HepG2 (cell line): ENCODE results near the gene SDK2. TPM values are rescaled to one million over a fixed set of nuclear protein-coding genes. Genes with fewer than 3 reads are reported as not detected.
A peak's percentile ranks its signal among the peaks of the same experiment; 100 is the strongest.

Source experiments
- ATAC-seq: fragments of 200-7000 bp; cut with Tn5 transposase; 3 replicates; pipeline ENCODE4 v1.9.1; 2020; ENCODE audit warnings: mild to moderate bottlenecking, moderate library complexity
- BruUV-seq: library from RNA; stranded (reverse); fragments of 400-500 nt; replicated peaks from 2 replicates; lab custom pipeline; 2021; lab: Mats Ljungman, UMichigan
- CTCF ChIA-PET: fragments of 300-600 bp; formaldehyde crosslinking; extraction: SDS; loops from one replicate; lab custom pipeline; 2021; ENCODE audit warnings: low total read pairs, inconsistent platforms, low intra/inter-chr PET ratio; lab: Yijun Ruan, JAX
- POLR2A ChIA-PET: fragments of 350-600 bp; sonication (Branson Sonifier 250); formaldehyde crosslinking; loops from one replicate; lab custom pipeline; 2020; ENCODE audit warnings: antibody characterized with exemption, inconsistent platforms; lab: Yijun Ruan, JAX
- DNase-seq: peaks from one replicate; pipeline ENCODE4 v3.0.0-alpha.2; 2015; ENCODE audit warnings: low spot score
- FAIRE-seq: peaks from 3 replicates; lab custom pipeline; 2011; peaks lifted over from hg19 to GRCh38; lab: Jason Lieb, UNC
- H2AFZ ChIP-seq: one replicate; pipeline ENCODE4 v1.6.1; 2011; ENCODE audit warnings: low read length, inconsistent platforms
- H3K27ac ChIP-seq: fragments of 300-600 bp; 3 replicates; pipeline ENCODE4 v1.8.0; 2011; ENCODE audit warnings: mixed run types, mild to moderate bottlenecking, mixed read lengths, low read length, inconsistent platforms; ENCODE audit not compliant: insufficient read depth; ENCODE audit errors: extremely low read length
- H3K27me3 ChIP-seq, 2 experiments: fragments of 200-600 bp in 1 of 2; 2 replicates in 1 of 2; 3 replicates in 1 of 2; pipeline versions ENCODE4 v1.6.0 to v1.8.0; 2011; ENCODE audit warnings: low read length in 2 of 2, mild to moderate bottlenecking in 2 of 2, moderate library complexity in 2 of 2, inconsistent platforms in 1 of 2; ENCODE audit not compliant: insufficient read depth in 2 of 2, control insufficient read depth in 1 of 2
- H3K36me3 ChIP-seq, 2 experiments: fragments of 200-600 bp in 1 of 2; replicated peaks in 1 of 2; 2 replicates in 1 of 2; 3 replicates in 1 of 2; pipeline versions ENCODE4 v1.5.1 to v1.8.0; 2011; ENCODE audit warnings: low read length in 2 of 2, inconsistent platforms in 1 of 2; ENCODE audit not compliant: insufficient read depth in 2 of 2, control insufficient read depth in 1 of 2
- H3K4me1 ChIP-seq: 2 replicates; pipeline ENCODE4 v1.5.1; 2012; ENCODE audit warnings: low read length, inconsistent platforms; ENCODE audit not compliant: insufficient read depth
- H3K4me2 ChIP-seq: 2 replicates; pipeline ENCODE4 v1.6.0; 2011; ENCODE audit warnings: low read depth, low read length, inconsistent platforms
- H3K4me3 ChIP-seq, 3 experiments: fragments of 200-600 bp in 1 of 3; sonication (generic), shearing (Covaris generic) in 1 of 3; replicated peaks in 1 of 3; 2 replicates each; pipeline ENCODE4 v1.5.1; 2011 to 2016; ENCODE audit warnings: low read length in 3 of 3, inconsistent platforms in 2 of 3, low read depth in 2 of 3, mild to moderate bottlenecking in 2 of 3, control low read depth in 1 of 3, mixed read lengths in 1 of 3; ENCODE audit not compliant: insufficient read depth in 1 of 3
- H3K79me2 ChIP-seq: one replicate; pipeline ENCODE4 v1.6.1; 2011; ENCODE audit warnings: low read length, inconsistent platforms; ENCODE audit not compliant: insufficient read depth
- H3K9ac ChIP-seq: 2 replicates; pipeline ENCODE4 v1.6.0; 2011; ENCODE audit warnings: mild to moderate bottlenecking, low read depth, low read length, inconsistent platforms; ENCODE audit not compliant: insufficient read depth
- H3K9me3 ChIP-seq: 2 replicates; pipeline ENCODE4 v1.5.1; 2012; ENCODE audit warnings: mild to moderate bottlenecking, low read length
- H4K20me1 ChIP-seq: 2 replicates; pipeline ENCODE4 v1.6.0; 2011; ENCODE audit warnings: inconsistent platforms, mild to moderate bottlenecking, low read length, moderate library complexity; ENCODE audit not compliant: insufficient read depth
- PHF5A ChIP-seq: IDR thresholded peaks from one replicate; pipeline ENCODE4 v1.6.1; 2018; ENCODE audit warnings: low read depth, missing genetic modification reagents; ENCODE audit not compliant: unreplicated experiment
- ZBTB20 ChIP-seq: sonication (generic); formaldehyde crosslinking; IDR thresholded peaks from 2 replicates; pipeline ENCODE4 v1.8.1; 2023; ENCODE audit warnings: missing genetic modification reagents, low read depth, mild to moderate bottlenecking, borderline replicate concordance
- ZMYM3 ChIP-seq: sonication (generic); formaldehyde crosslinking; IDR thresholded peaks from 2 replicates; pipeline ENCODE4 v1.5.1; 2020; ENCODE audit warnings: mild to moderate bottlenecking, missing genetic modification reagents
- ZNF235 ChIP-seq: sonication (generic); formaldehyde crosslinking; IDR thresholded peaks from 2 replicates; pipeline ENCODE4 v1.8.1; 2023; ENCODE audit warnings: mild to moderate bottlenecking, missing genetic modification reagents, borderline replicate concordance
- ZNF318 ChIP-seq: sonication (generic); formaldehyde crosslinking; IDR thresholded peaks from 2 replicates; pipeline ENCODE4 v1.4.0; 2020; ENCODE audit warnings: mild to moderate bottlenecking, missing genetic modification reagents
- ZNF326 ChIP-seq: sonication (generic); formaldehyde crosslinking; IDR thresholded peaks from 2 replicates; pipeline ENCODE4 v1.4.0; 2020; ENCODE audit warnings: missing genetic modification reagents, borderline replicate concordance
- ZZZ3 ChIP-seq: sonication (generic); formaldehyde crosslinking; IDR thresholded peaks from 2 replicates; pipeline ENCODE4 v1.4.0; 2020; ENCODE audit warnings: missing genetic modification reagents, mild to moderate bottlenecking, borderline replicate concordance
- WGBS: methylation state at CpG from one replicate; pipeline ENCODE4 v1.1.6; 2017; ENCODE audit warnings: low lambda C conversion rate; 5-methylcytosine and 5-hydroxymethylcytosine counted together
- in situ Hi-C: cut with HindIII; loops from 2 replicates; pipeline ENCODE4 v1.10.0; 2017; ENCODE audit warnings: low pct_unique_long_range_greater_than_20kb; ENCODE audit not compliant: extremely low pct_ligation_motif_present
- intact Hi-C: fragments of 100-400 bp; cut with micrococcal nuclease; formaldehyde crosslinking; loops from one replicate; pipeline ENCODE4 v1.10.0; 2022; ENCODE audit not compliant: unreplicated experiment
- polyA plus RNA-seq, 8 experiments: library from polyadenylated mRNA; depleted of rRNA in 3 of 8; stranded (reverse) in 7 of 8; unstranded in 1 of 8; fragments of >200 nt; fragmentation: Illumina TruSeq in 4 of 8; extraction: Trizol in 4 of 8; gene quantifications; 2 replicates each; pipeline versions ENCODE4 v1.2.1 to v1.2.3, GENCODE V29; 2011 to 2016; ENCODE audit warnings: low read depth in 4 of 8, missing spikeins in 1 of 8, mixed read lengths in 1 of 8; ENCODE audit not compliant: insufficient read depth in 1 of 8
- total RNA-seq, 5 experiments: library from RNA; depleted of rRNA; stranded (reverse); fragments of >200 nt; fragmentation: Illumina TruSeq; extraction: Trizol; gene quantifications; 2 replicates each; pipeline ENCODE4 v1.2.3, GENCODE V29; 2016; ENCODE audit warnings: low read depth in 1 of 5

The SDK2 gene
- total and polyA plus RNA-seq, 2 of the 13 experiments (the other 11 are each of a cell fraction or from before 2014, with no cell fraction given) = not detected

GRCh38 chr17:73349138-73349537, 295.1 kb downstream of the SDK2 start:
- Histone ChIP-seq H3K4me3 (no peak overlapping the region), H3K9me3 (no peaks in the 10 kb centered on the region), H3K27ac (no peak overlapping the region), H3K4me2 (no peak overlapping the region), H2AFZ (no peak overlapping the region), H3K9ac (no peak overlapping the region), H3K4me1 (peaks cover 21% of the 10 kb centered on the region), H4K20me1 (no peaks in the 10 kb centered on the region), H3K79me2 (no peaks in the 10 kb centered on the region), H3K36me3 (no peaks in the 10 kb centered on the region)
- in situ Hi-C loops = no loop called here
- intact Hi-C loops = no loop called here
- CTCF ChIA-PET = interaction anchor here (1.6 kb wide), 1 partner anchor 94 kb away, joined by 5 read pairs; no protein-coding TSS in a partner anchor
- peak; percentile 54 for ATAC-seq
- WGBS = 5% methylated on average over 5 of the region's 6 CpGs
- BruUV-seq = no TSS peak
- no peak for DNase-seq
- TF ChIP-seq ZNF318 = no peak
- TF ChIP-seq ZBTB20 (CRISPR knock-in tag) = no peak
- TF ChIP-seq ZMYM3 (CRISPR knock-in tag) = no peak
- no peak for TF ChIP-seq ZZZ3 (CRISPR knock-in tag)
- TF ChIP-seq ZNF235 (CRISPR knock-in tag) = no peak
- no peak for TF ChIP-seq ZNF326
- no peak for TF ChIP-seq PHF5A (CRISPR knock-in tag)
- TF ChIP-seq, all 625 proteins: peak for 0
- peaks cover 20 to 86% of the 10 kb centered on the region in 2 experiments for H3K27me3 ChIP-seq
- POLR2A ChIA-PET = interaction anchor here (1.0 to 1.2 kb wide), 2 partner anchors 41 to 87 kb away, joined by 3 read pairs; no protein-coding TSS in a partner anchor
- no peak for FAIRE-seq
